Osteocyte (in vitro differentiated cells): ENCODE results near the gene RASSF5. TPM values are rescaled to one million over a fixed set of nuclear protein-coding genes. Genes with fewer than 3 reads are reported as not detected.

Experiments used
- DNase-seq: peaks from one replicate; pipeline ENCODE4 v3.0.0; 2021; ENCODE audit warnings: mixed read lengths; ENCODE audit not compliant: unreplicated experiment; ENCODE audit errors: extremely low spot score
- H3K27ac Mint-ChIP-seq: one replicate; pipeline ENCODE4 v1.8.0; 2021; ENCODE audit warnings: mild to moderate bottlenecking, mixed read lengths; ENCODE audit not compliant: unreplicated experiment
- H3K27me3 Mint-ChIP-seq: one replicate; pipeline ENCODE4 v1.8.0; 2021; ENCODE audit warnings: mixed read lengths; ENCODE audit not compliant: unreplicated experiment
- H3K36me3 Mint-ChIP-seq: one replicate; pipeline ENCODE4 v1.8.0; 2021; ENCODE audit warnings: mixed read lengths; ENCODE audit not compliant: unreplicated experiment
- H3K4me1 Mint-ChIP-seq: one replicate; pipeline ENCODE4 v1.8.0; 2021; ENCODE audit warnings: mixed read lengths; ENCODE audit not compliant: unreplicated experiment
- H3K4me3 Mint-ChIP-seq: one replicate; pipeline ENCODE4 v1.8.0; 2021; ENCODE audit warnings: mild to moderate bottlenecking, moderate library complexity, mixed read lengths; ENCODE audit not compliant: unreplicated experiment
- H3K9me3 Mint-ChIP-seq: one replicate; pipeline ENCODE4 v1.8.0; 2021; ENCODE audit warnings: mixed read lengths; ENCODE audit not compliant: unreplicated experiment
- total RNA-seq: library from RNA; stranded (reverse); gene quantifications from 2 replicates; pipeline ENCODE4 v1.2.1, GENCODE V29; 2021
- TF ChIP-seq, protein P1 (sequence below): fragments of 200-600 bp; sonication (generic); IDR thresholded peaks from 2 replicates; pipeline ENCODE4 v1.5.0; 2021; ENCODE audit warnings: antibody characterized with exemption, mild to moderate bottlenecking, moderate library complexity

RASSF5 gene
- total RNA-seq, 1 donor from 2014 or later = not detected

DNA sequence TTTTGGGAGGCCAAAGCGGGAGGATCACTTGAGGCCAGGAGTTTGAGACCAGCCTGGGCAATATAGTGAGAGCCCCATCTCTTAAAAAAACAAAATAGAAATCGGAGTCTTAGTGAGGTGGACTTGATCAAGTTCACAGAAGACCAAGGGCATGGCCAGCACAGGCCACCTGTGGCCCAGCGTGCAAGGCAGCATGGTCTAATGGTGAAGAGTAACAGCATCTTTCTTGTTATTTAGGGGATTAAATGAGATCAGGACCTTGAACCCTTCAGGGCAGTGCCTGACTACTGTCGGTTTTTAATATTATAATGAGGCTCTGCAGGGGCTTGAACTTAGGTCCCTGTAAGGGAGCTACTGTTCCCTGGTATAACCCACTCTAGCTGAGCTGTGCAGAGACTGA lies 66.4 kb downstream of the RASSF5 start:
- Mint-ChIP-seq H3K9me3 (no peaks in the 10 kb centered on the region), H3K27me3 (peaks cover 34% of the 10 kb centered on the region), H3K4me3 (no peak overlapping the region), H3K36me3 (no peaks in the 10 kb centered on the region), H3K27ac (no peak overlapping the region), H3K4me1 (peaks cover 4% of the 10 kb centered on the region)
- DNase-seq = no peak
- TF ChIP-seq, protein P1, sequence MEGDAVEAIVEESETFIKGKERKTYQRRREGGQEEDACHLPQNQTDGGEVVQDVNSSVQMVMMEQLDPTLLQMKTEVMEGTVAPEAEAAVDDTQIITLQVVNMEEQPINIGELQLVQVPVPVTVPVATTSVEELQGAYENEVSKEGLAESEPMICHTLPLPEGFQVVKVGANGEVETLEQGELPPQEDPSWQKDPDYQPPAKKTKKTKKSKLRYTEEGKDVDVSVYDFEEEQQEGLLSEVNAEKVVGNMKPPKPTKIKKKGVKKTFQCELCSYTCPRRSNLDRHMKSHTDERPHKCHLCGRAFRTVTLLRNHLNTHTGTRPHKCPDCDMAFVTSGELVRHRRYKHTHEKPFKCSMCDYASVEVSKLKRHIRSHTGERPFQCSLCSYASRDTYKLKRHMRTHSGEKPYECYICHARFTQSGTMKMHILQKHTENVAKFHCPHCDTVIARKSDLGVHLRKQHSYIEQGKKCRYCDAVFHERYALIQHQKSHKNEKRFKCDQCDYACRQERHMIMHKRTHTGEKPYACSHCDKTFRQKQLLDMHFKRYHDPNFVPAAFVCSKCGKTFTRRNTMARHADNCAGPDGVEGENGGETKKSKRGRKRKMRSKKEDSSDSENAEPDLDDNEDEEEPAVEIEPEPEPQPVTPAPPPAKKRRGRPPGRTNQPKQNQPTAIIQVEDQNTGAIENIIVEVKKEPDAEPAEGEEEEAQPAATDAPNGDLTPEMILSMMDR = no peak

DNA sequence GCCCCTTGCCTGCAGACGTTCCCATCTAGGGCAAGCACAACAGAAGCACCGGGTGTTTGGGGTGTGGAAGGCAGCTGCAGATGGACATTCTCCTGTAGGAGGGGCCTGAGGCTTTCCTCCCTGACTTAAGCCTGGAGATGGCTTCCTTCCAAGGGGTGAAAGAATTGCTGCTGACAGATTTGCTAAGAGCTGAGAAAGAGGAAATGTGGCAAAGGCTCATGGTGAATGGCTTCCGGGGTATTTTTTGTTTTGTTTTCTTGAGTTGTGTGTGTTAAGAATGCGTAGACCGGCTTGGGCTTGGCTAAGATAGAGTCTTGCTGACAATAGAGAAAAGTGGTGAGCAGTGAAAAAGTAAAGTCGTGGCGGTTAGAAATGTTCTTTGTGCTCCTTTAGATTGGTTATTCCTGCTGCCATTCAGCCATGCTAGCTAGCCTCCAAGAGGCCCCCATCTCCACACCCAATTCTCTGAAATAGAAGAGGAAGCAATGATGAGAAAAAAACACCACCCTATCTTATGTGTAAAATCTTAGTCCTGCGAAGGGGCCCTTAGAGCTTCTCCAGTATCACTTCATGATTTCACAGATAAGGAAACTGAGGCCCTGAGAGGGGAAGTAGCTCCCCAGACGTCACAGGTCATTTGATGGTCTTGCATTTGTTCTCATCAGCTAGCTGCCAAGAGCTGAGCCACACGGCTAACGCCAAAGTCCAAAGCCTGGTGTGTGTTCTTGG lies 68.0 kb downstream of the RASSF5 start:
- Mint-ChIP-seq H3K9me3 (no peaks in the 10 kb centered on the region), H3K36me3 (no peaks in the 10 kb centered on the region), H3K27me3 (peaks cover 27% of the 10 kb centered on the region), H3K27ac (peak overlapping the region; percentile 5), H3K4me3 (no peak overlapping the region), H3K4me1 (peaks cover 4% of the 10 kb centered on the region)
- TF ChIP-seq, protein P1 = no peak
- no peak for DNase-seq

DNA sequence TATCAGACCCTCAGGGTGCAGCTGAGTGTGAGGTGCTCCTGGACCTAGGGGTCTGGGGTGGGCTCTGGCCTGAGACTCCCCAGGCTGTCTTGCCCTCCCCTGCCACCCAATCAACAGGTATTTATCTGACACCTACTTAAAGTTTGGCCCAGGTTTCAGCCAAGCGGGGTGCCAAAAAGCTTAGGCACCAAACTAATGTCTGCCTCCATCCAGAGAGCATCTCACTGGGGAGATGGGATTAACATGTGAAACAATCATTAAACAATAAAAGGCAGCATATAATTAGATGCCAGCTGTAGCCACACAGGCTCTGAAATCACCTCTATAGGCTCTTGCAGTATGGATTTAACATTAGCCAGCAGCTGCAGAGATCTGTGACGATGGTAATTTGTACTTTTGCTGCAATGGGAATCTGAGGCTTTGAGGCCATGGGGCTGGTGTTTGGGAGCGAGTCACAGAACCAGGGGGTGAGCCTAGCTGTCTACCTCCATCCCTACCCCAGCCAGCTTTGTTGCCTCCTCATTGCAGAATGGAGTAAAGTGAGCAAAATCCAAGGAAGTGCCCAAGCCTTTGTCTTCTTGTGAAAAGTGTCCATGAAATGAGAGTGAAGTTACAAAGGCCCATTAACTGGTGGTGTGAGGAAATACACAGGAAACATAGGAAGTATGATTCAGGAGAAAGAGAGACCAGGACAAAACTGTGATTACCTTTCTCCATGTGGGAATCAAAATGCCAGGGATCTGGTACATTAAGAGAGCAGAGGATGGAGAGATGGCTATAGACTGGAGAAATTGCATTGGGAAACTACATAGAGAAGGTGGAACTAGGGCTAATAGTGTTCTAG lies 68.8 kb downstream of the RASSF5 start:
- Mint-ChIP-seq H3K36me3 (no peaks in the 10 kb centered on the region), H3K27me3 (peaks cover 25% of the 10 kb centered on the region), H3K4me3 (no peak overlapping the region), H3K9me3 (no peaks in the 10 kb centered on the region), H3K27ac (no peak overlapping the region), H3K4me1 (peaks cover 4% of the 10 kb centered on the region)
- no peak for DNase-seq
- TF ChIP-seq, protein P1 = no peak

DNA sequence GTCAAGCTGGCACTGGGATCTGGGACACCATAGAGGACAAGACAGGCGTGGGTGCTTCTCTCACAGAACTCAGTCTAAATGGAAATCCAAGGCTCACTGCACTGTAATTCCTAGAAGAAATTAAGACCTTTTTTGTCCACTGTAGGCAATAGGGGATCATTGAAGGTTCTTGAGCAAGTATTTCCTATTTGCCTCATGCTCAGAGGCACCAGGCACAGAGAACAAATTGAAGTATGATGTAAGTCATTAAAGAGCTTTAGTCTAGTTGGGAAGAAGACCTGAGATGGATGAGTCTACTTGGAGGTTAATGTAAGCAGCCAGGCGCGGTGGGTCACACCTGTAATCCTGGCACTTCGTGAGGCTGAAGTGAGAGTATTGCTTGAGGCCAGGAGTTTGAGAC lies 70.3 kb downstream of the RASSF5 start:
- no peak for DNase-seq
- Mint-ChIP-seq H3K9me3 (no peaks in the 10 kb centered on the region), H3K27me3 (peaks cover 21% of the 10 kb centered on the region), H3K27ac (no peak overlapping the region), H3K4me1 (peaks cover 4% of the 10 kb centered on the region), H3K36me3 (no peaks in the 10 kb centered on the region), H3K4me3 (no peak overlapping the region)
- TF ChIP-seq, protein P1 = no peak
